Dedifferentiated amniotic fluid mesenchymal stem cell (primary cell): ENCODE measurements around the gene OR52I2.

Source experiments
- DNase-seq: peaks from one replicate; pipeline ENCODE4 v3.0.0-alpha.2; 2016; ENCODE audit errors: extremely low spot score

Gene OR52I2

DNA sequence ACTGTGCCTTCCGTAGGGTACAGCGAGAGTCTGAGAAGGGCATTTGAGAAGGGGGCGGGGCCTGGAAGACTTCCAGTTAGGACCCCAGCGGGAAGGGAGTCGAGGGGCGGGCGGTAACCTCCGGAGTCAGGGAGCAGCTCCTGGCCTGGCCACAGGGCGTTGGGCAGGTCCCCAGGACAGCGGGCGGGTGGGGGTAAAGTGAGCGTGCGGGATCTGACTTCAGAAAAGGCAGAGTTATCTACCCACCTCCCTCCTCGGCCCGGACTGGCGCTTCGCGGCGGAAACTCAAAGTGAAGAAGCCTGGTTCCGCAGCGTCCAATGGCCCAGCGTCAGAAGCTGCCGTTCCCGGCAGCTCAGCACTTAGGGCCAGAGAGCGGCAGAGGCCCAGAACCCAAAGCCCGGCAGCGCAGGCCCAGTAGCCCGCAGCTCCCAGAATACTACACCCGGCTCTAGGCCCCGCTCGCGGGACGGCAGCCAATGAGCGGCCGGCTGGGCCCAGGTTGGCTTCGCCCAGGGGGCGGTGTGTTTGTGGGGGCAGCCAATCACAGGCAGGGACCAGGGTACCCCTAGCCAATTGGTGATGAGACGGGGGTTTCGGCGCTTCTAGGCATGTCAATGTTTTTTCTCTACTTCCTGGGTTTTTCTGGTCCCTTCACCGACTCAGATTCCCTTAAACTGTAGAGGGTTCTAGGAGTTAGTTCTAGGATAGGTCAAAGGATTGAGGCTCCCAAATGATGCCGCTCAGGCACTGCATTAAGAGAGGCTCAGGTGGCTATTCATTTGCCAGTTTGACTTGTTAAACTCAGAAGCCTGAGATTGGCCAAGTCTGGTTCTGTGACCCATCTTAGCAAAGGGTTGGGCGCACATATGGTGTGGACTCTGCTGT is 26.5 kb downstream of the OR52I2 start, which contains the start of gene TRIM68:
TRIM68 (minus strand) TSS at position 451 of the 886 bp plus-strand sequence. CDS start 2,727 bp downstream, outside the sequence.
- DNase-seq: peak; percentile 96

DNA sequence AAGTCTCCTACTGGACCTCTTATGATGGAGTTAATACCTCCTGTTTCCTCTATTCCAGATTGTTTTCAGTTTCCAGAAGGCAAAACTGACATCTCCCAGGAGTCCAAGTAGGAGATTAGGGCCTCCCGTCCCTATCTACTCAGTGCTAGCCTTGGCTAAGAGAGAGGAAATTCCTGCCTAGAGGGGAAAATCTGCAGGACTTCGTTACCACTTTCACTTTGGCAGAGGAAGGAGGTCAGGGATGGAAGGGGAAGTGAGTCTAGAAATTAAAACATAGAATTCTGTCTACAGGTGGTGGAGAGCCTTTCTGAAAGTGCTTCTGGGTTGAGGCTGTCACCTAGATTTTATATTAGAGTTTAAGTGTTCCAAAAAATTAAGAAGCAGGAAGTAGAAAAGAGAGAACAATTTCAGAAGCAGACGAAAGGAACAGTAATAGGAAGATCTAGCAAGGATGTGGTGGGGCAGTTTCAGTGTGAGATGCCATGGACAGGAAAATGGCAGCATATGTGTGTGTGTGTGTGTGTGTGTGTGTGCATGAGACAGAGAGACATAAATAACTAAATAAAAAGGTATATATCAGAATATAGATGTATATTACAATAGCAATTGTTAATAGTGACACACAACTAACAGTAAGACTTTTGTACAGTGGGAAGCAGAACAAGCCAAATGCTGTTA is 28.9 kb downstream of the OR52I2 start:
- no peak for DNase-seq

DNA sequence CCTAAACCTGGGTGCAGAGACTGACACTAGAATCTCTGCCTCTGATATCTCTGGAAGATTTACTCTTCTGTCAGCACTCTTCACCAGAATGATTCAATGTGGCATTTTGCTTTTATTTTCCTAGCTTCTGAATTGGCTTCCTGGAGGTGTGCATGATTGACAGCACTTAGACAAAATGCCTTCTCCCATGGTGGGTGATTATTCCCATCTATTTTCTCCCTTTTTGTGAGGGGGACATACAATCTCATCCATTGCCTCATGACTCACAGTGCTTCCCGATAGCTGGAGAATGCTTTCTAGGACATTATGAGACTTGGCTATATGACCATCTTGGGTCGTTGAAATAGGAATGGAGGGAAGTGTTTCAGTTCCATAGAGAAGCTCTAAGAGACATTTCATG is 30.4 kb downstream of the OR52I2 start:
- DNase-seq: no peak

DNA sequence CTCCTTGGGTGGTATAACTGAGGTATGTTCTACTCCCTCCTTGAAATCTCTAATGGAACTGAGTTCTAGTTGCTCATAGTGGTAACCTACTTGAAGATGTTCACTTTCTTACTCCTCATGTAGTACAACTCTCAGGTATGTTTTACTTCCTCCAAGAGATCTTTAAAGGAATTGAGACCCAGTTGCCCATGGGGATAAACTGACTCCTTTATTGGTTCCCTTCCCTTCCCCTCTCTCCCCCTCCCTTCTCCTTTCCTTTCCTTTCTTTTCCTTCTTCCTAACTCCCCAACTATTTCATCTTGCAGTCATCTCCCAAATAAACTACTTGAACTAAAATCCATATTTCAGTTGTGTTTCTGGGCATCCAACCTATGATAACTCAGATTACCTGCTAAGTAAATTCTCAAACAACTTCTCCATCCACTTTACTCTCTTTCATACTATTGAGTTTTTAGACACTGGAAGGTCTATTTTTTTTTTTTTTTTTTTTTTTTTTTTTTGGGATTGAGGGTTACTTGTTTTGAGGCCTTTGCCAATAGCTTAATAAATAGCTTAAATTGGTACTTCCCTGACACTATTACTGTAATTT is 34.4 kb downstream of the OR52I2 start:
- no peak for DNase-seq

DNA sequence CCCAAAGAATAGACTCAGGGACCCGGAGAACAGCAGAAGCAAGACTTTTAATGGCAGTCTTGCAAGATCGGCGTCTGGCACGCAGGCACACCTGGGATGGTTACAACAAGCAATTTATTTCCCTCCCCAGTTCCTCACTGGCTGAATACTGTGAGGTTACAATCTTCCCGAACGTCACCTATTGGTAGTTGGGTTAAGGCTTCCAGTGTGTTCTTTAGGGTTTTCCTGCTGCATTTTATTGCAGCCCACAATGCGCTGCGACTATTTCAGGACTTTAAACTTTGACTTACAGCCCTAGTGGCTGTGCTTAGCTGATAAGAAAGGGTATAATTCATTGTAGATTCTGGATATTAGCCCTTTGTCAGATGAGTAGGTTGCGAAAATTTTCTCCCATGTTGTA is 38.0 kb downstream of the OR52I2 start:
- no peak for DNase-seq

DNA sequence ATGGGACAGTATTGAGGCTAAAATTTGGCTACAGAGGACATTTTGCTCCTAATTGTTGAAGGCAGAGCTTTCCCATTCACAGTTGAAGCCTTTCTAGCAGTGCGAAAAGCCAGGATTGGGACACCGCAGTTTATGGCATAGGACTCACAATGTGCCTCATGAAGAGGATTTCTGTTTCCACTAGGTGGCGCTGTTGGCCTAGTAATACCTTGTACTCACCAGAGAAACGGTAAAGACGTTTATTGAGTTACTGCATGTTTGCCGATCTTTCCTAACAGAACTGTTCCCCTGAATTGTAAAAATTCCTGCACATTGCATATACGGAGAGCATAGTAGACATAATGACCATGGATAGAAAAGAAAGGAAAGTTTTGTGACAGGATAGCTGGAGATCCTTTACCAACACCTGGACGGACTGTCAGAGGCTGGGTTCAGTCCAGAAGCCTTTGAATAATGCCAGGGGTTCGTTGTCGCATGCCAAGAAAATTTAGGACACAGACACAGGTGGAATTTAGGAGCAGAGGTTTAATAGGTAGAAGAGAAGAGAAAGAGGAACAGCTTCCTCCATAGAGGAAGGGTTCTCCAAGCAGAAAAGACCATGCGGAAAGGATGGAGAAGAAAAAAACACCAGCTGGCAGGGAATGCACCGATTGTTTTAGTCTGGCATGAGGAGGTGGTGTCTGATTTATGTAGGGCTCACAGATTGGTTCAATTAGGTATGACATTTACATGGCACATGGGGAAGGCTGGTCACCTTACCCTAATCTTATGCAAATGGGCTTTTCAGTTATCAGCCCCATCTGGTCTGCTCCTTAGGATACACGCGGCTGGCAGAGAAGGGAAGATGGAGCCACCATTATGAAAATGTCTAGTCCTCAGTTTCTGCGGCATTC is 44.9 kb downstream of the OR52I2 start:
- peak; percentile 31 for DNase-seq

DNA sequence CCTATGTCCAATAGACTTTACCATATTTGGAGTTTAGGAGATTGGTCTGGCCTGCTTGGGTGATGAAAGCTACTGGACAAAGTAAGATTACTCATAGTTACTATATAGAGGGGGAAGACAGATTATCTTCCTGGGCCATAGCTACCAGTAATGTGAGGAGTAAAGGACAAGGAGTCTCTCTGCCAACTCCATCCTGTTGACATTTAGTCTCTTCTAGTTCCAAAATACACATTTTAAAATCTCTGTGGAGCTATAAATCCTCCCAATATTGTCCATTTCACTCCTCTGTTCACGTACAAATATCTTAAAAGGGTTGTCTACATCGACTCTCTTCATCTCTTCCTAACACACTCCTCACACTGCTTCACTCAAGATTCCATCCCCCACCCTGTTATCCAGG is 54.6 kb downstream of the OR52I2 start:
- no peak for DNase-seq

DNA sequence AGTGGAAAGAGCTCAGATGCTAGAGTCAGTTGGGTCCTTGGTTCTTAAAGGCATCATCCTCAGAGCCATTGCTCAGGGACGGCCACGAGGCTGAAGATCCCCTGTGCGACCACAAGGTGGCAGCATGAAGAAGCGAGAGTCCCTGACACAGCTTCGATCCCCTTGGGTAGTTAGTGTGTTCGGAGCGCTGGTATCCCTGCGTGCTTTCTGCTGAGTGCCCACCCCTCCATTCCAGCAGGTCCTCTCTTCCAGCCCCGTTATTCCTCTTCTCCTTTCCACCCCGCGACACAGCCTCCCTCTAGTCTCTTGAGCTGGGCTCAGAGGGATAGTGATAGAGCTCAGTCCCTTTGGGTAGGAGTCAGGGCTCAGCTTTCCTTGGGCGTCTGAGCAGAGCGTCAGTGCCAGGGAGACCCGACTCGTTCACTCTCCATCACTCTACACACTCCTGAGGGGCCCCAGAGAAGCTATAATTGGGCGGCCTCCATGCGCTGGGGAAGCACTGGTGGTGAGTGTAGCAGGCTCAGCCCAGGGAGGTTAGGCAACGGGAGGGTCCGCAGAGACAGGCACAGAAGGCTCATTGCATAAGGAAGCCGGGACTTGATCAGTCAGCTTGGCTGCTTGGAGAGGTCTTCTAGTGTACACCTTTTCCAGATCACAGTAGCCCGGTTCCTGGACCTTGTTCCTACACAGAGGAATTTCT is 55.6 kb downstream of the OR52I2 start, which contains the start of gene OR51D1:
OR51D1 (plus strand) TSS at position 516 of the 700 bp plus-strand sequence. CDS start 2,314 bp downstream, outside the sequence.
- DNase-seq: peak; percentile 31

DNA sequence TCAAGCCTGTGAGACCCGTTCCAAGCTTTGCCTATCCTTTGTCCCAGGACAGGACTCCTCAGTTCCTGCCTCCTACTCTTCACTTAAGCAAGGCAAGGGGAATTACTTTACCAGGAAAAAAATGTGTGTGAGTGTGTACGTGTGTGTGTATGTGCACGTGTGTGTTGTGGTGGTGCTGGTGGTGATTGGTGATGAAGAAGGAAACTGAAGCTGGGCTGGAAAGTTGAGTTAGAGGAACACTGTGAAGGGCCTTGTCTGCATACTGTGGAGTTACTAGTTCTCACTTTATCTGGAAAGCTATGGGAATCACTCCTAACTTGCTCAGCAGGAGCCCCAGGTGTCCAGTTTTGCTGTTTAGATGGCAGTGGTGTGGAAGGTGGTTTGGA is 56.1 kb downstream of the OR52I2 start:
- no peak for DNase-seq

DNA sequence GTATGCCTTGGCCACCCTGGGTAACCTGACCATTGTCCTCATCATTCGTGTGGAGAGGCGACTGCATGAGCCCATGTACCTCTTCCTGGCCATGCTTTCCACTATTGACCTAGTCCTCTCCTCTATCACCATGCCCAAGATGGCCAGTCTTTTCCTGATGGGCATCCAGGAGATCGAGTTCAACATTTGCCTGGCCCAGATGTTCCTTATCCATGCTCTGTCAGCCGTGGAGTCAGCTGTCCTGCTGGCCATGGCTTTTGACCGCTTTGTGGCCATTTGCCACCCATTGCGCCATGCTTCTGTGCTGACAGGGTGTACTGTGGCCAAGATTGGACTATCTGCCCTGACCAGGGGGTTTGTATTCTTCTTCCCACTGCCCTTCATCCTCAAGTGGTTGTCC is 58.4 kb downstream of the OR52I2 start:
- no peak for DNase-seq

DNA sequence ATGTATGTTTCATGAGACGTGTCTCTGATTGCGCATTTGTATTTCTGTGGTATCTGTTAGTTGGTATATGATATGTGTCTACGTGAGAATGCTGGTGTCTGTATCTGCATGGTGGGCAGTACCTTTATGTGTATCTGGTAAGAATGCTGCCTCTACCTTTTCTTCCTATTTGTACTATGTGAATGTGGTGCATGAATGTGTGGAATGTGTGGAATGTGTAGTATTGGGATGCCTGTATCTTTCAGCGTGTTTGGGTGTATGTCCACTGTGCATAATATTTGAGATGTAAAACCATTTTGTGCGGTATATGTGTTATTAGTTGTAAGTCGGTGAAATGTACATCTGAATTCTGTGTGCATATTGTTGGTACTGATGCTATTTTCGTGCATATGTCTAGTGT is 60.0 kb downstream of the OR52I2 start:
- no peak for DNase-seq

DNA sequence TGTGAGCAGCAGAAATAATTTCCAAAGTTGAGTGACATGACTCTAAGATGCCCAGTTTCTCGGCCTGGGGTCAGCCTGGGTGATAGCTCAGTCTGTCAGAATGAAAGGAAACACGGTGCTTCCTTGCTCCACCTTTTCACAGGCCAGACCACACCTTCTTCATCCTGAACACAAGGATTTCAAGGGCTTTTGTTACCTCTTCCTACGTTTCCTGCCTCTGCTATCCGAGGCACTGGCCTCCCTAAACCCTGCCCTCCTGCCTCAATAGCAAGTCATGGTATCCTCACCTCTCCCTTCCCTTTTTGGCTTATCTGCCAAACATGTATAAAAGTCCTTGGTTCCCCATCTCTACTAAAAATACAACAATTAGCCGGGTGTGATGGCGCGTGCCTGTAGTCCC is 60.5 kb downstream of the OR52I2 start:
- DNase-seq: no peak
